ENCODE data around the gene ENKD1.

GRCh38 chr16:67707790-67708189 is 41.2 kb upstream of the ENKD1 start:
- TF ChIP-seq, protein P1, sequence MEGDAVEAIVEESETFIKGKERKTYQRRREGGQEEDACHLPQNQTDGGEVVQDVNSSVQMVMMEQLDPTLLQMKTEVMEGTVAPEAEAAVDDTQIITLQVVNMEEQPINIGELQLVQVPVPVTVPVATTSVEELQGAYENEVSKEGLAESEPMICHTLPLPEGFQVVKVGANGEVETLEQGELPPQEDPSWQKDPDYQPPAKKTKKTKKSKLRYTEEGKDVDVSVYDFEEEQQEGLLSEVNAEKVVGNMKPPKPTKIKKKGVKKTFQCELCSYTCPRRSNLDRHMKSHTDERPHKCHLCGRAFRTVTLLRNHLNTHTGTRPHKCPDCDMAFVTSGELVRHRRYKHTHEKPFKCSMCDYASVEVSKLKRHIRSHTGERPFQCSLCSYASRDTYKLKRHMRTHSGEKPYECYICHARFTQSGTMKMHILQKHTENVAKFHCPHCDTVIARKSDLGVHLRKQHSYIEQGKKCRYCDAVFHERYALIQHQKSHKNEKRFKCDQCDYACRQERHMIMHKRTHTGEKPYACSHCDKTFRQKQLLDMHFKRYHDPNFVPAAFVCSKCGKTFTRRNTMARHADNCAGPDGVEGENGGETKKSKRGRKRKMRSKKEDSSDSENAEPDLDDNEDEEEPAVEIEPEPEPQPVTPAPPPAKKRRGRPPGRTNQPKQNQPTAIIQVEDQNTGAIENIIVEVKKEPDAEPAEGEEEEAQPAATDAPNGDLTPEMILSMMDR (IDR thresholded peaks at IDR 0.05), result no peak
- TF ChIP-seq POLR2A (IDR thresholded peaks at IDR 0.05), result no peak

Measured in upper lobe of left lung (tissue), 4 donors.